Trophoblast cell (in vitro differentiated cells and primary cell): ENCODE measurements around the gene ZNF512.

Source experiments
- DNase-seq, 2 donors: peaks; one replicate each; pipeline ENCODE4 v3.0.0-alpha.2; 2016
- H2AFZ ChIP-seq: 2 replicates; pipeline ENCODE4 v1.6.1; 2013; ENCODE audit warnings: low read length, moderate library complexity, mild to moderate bottlenecking; ENCODE audit not compliant: insufficient read depth, poor library complexity
- H2AK5ac ChIP-seq: 2 replicates; pipeline ENCODE4 v1.6.1; 2013; ENCODE audit warnings: mild to moderate bottlenecking, low read length
- H2BK120ac ChIP-seq: 2 replicates; pipeline ENCODE4 v1.6.1; 2013; ENCODE audit warnings: low read length, mild to moderate bottlenecking, moderate library complexity; ENCODE audit not compliant: insufficient read depth, poor library complexity
- H2BK12ac ChIP-seq: 2 replicates; pipeline ENCODE4 v1.6.1; 2013; ENCODE audit warnings: mild to moderate bottlenecking, low read length, moderate library complexity
- H2BK5ac ChIP-seq: 2 replicates; pipeline ENCODE4 v1.6.1; 2013; ENCODE audit warnings: low read length, low read depth, moderate library complexity, mild to moderate bottlenecking; ENCODE audit not compliant: poor library complexity
- H3K14ac ChIP-seq: 2 replicates; pipeline ENCODE4 v1.6.1; 2013; ENCODE audit warnings: mild to moderate bottlenecking, low read length
- H3K18ac ChIP-seq: 2 replicates; pipeline ENCODE4 v1.6.1; 2013; ENCODE audit warnings: mild to moderate bottlenecking, low read length
- H3K23ac ChIP-seq: 2 replicates; pipeline ENCODE4 v1.6.1; 2013; ENCODE audit warnings: low read length
- H3K27ac ChIP-seq: 2 replicates; pipeline ENCODE4 v1.5.1; 2013; ENCODE audit warnings: low read depth, mild to moderate bottlenecking, inconsistent platforms, low read length, moderate library complexity
- H3K27me3 ChIP-seq: 2 replicates; pipeline ENCODE4 v1.6.1; 2013; ENCODE audit warnings: inconsistent platforms, mild to moderate bottlenecking, low read length, moderate library complexity; ENCODE audit not compliant: insufficient read depth
- H3K36me3 ChIP-seq, 2 experiments: 1 replicate in 1 of 2; 2 replicates in 1 of 2; pipeline ENCODE4 v1.6.1; 2013; ENCODE audit warnings: low read length in 2 of 2, mild to moderate bottlenecking in 2 of 2, moderate library complexity in 1 of 2; ENCODE audit not compliant: insufficient read depth in 2 of 2, control insufficient read depth in 1 of 2
- H3K4ac ChIP-seq: 2 replicates; pipeline ENCODE4 v1.6.1; 2013; ENCODE audit warnings: low read depth, mild to moderate bottlenecking, low read length, moderate library complexity
- H3K4me1 ChIP-seq, 2 experiments: 1 replicate in 1 of 2; 2 replicates in 1 of 2; pipeline ENCODE4 v1.6.1; 2013; ENCODE audit warnings: low read length in 2 of 2, mild to moderate bottlenecking in 2 of 2, moderate library complexity in 1 of 2; ENCODE audit not compliant: insufficient read depth in 2 of 2, control insufficient read depth in 1 of 2
- H3K4me2 ChIP-seq: 2 replicates; pipeline ENCODE4 v1.6.1; 2013; ENCODE audit warnings: inconsistent platforms, mild to moderate bottlenecking, low read length, moderate library complexity
- H3K4me3 ChIP-seq: 2 replicates; pipeline ENCODE4 v1.5.1; 2013; ENCODE audit warnings: mild to moderate bottlenecking, low read depth, low read length, inconsistent platforms
- H3K79me1 ChIP-seq: one replicate; pipeline ENCODE4 v1.6.1; 2013; ENCODE audit warnings: low read length
- H3K79me2 ChIP-seq: 2 replicates; pipeline ENCODE4 v1.6.1; 2013; ENCODE audit warnings: low read length, mild to moderate bottlenecking; ENCODE audit not compliant: control insufficient read depth, insufficient read depth, poor library complexity
- H3K9ac ChIP-seq: 2 replicates; pipeline ENCODE4 v1.6.1; 2013; ENCODE audit warnings: mild to moderate bottlenecking, low read length
- H3K9me3 ChIP-seq: 2 replicates; pipeline ENCODE4 v1.6.1; 2013; ENCODE audit warnings: low read depth, mild to moderate bottlenecking, control low read depth, inconsistent platforms, low read length; ENCODE audit not compliant: insufficient read depth
- H4K12ac ChIP-seq: 2 replicates; pipeline ENCODE4 v1.6.1; 2013; ENCODE audit warnings: low read depth, mild to moderate bottlenecking, low read length, moderate library complexity
- H4K8ac ChIP-seq: 2 replicates; pipeline ENCODE4 v1.6.1; 2013; ENCODE audit warnings: low read depth, mild to moderate bottlenecking, low read length, moderate library complexity
- H4K91ac ChIP-seq: one replicate; pipeline ENCODE4 v1.6.1; 2013; ENCODE audit warnings: low read depth, mild to moderate bottlenecking, low read length, moderate library complexity
- WGBS: extraction: QIAGEN DNeasy Blood & Tissue Kit; methylation state at CpG from one replicate; pipeline ENCODE4 v1.1.7; 2013; ENCODE audit warnings: missing lambda C conversion rate; ENCODE audit not compliant: insufficient read length, insufficient coverage; ENCODE audit errors: extremely low coverage; 5-methylcytosine and 5-hydroxymethylcytosine counted together

The ZNF512 gene

GRCh38 chr2:27664154-27664574 is 81.3 kb downstream of the ZNF512 start:
- H3K4ac ChIP-seq, result peak overlapping the region; percentile 68

GRCh38 chr2:27664622-27665363 is 82.0 kb downstream of the ZNF512 start:
- peaks cover 9 to 14% of the 10 kb centered on the region in 2 experiments for H3K4me1 ChIP-seq
- WGBS, result no CpG with 5 or more reads among the region's 16 CpGs

More at GRCh38 chr2:27664154-27664574, 81.3 kb downstream of the ZNF512 start:
- H3K9ac ChIP-seq, result peak overlapping the region; percentile 64
- H3K9me3 ChIP-seq, result no peaks in the 10 kb centered on the region
- peak overlapping the region; percentile 95 for H3K4me2 ChIP-seq
- H3K4me3 ChIP-seq, result peak overlapping the region; percentile 87
- H3K36me3 ChIP-seq, result peaks cover 11 to 17% of the 10 kb centered on the region in 2 experiments
- peak overlapping the region; percentile 73 for H4K91ac ChIP-seq
- H4K8ac ChIP-seq, result peak overlapping the region; percentile 96
- no peak overlapping the region for H2BK12ac ChIP-seq
- H3K18ac ChIP-seq, result peak overlapping the region; percentile 54
- no peak overlapping the region for H3K23ac ChIP-seq
- H4K12ac ChIP-seq, result peak overlapping the region; percentile 50
- peak overlapping the region; percentile 98 for H2AFZ ChIP-seq
- no peak overlapping the region for H2BK120ac ChIP-seq
- DNase-seq, result peak in 1 of 2 donors; percentile 28
- no peak overlapping the region for H2BK5ac ChIP-seq
- H3K79me2 ChIP-seq, result peaks cover 12% of the 10 kb centered on the region
- peaks cover 9 to 14% of the 10 kb centered on the region in 2 experiments for H3K4me1 ChIP-seq
- no peaks in the 10 kb centered on the region for H3K27me3 ChIP-seq
- peaks cover 9% of the 10 kb centered on the region for H3K79me1 ChIP-seq
- H3K27ac ChIP-seq, result no peak overlapping the region
- H2AK5ac ChIP-seq, result peak overlapping the region; percentile 63
- H3K14ac ChIP-seq, result peak overlapping the region; percentile 71
- no CpG with 5 or more reads among the region's 28 CpGs for WGBS

GRCh38 chr2:27667446-27667845 is 84.6 kb downstream of the ZNF512 start:
- Histone ChIP-seq H3K9ac (no peak overlapping the region), H2AFZ (no peak overlapping the region), H3K27ac (no peak overlapping the region), H3K4me2 (no peak overlapping the region), H2AK5ac (no peak overlapping the region), H3K23ac (no peak overlapping the region), H3K79me2 (peaks cover 12% of the 10 kb centered on the region), H3K4me3 (no peak overlapping the region), H4K91ac (no peak overlapping the region), H3K36me3 (peaks cover 8 to 9% of the 10 kb centered on the region in 2 experiments), H4K8ac (no peak overlapping the region), H3K9me3 (no peaks in the 10 kb centered on the region), H4K12ac (no peak overlapping the region), H3K4ac (no peak overlapping the region), H3K79me1 (peaks cover 9% of the 10 kb centered on the region), H3K27me3 (no peaks in the 10 kb centered on the region), H2BK5ac (no peak overlapping the region), H2BK120ac (no peak overlapping the region), H3K18ac (no peak overlapping the region), H3K4me1 (peaks cover 9 to 12% of the 10 kb centered on the region in 2 experiments), H3K14ac (no peak overlapping the region), H2BK12ac (no peak overlapping the region)
- no peak for DNase-seq
- WGBS, result no CpG with 5 or more reads among the region's 1 CpG

More at GRCh38 chr2:27664622-27665363, 82.0 kb downstream of the ZNF512 start:
- Histone ChIP-seq H2AK5ac (peak overlapping the region; percentile 63), H4K91ac (no peak overlapping the region), H3K4me3 (peak overlapping the region; percentile 87), H3K36me3 (peaks cover 14 to 20% of the 10 kb centered on the region in 2 experiments), H2AFZ (no peak overlapping the region), H3K4ac (peak overlapping the region; percentile 88), H4K8ac (peak overlapping the region; percentile 96), H3K23ac (no peak overlapping the region), H3K4me2 (peak overlapping the region; percentile 95), H2BK5ac (no peak overlapping the region), H3K14ac (no peak overlapping the region), H2BK12ac (no peak overlapping the region), H3K79me2 (peaks cover 12% of the 10 kb centered on the region), H3K9me3 (no peaks in the 10 kb centered on the region), H3K27ac (no peak overlapping the region), H2BK120ac (no peak overlapping the region), H4K12ac (no peak overlapping the region), H3K9ac (peak overlapping the region; percentile 64), H3K27me3 (no peaks in the 10 kb centered on the region), H3K79me1 (peaks cover 9% of the 10 kb centered on the region), H3K18ac (peak overlapping the region; percentile 38)
- no peak for DNase-seq

GRCh38 chr2:27671235-27671634 is 88.4 kb downstream of the ZNF512 start:
- H3K14ac ChIP-seq, result no peak overlapping the region
- no peak overlapping the region for H2AK5ac ChIP-seq
- no peak overlapping the region for H3K4me3 ChIP-seq
- no peak overlapping the region for H3K23ac ChIP-seq
- H2AFZ ChIP-seq, result no peak overlapping the region
- no peak overlapping the region for H4K8ac ChIP-seq
- no peaks in the 10 kb centered on the region for H3K79me1 ChIP-seq
- DNase-seq, result no peak
- H3K27ac ChIP-seq, result no peak overlapping the region
- no peak overlapping the region for H2BK120ac ChIP-seq
- H3K4ac ChIP-seq, result no peak overlapping the region
- H3K4me2 ChIP-seq, result no peak overlapping the region
- no peak overlapping the region for H2BK5ac ChIP-seq
- no peaks in the 10 kb centered on the region for H3K9me3 ChIP-seq
- no peaks in the 10 kb centered on the region for H3K27me3 ChIP-seq
- H4K91ac ChIP-seq, result no peak overlapping the region
- peaks cover 9 to 13% of the 10 kb centered on the region in 2 experiments for H3K36me3 ChIP-seq
- H3K79me2 ChIP-seq, result no peaks in the 10 kb centered on the region
- no peaks in the 10 kb centered on the region for H3K4me1 ChIP-seq
- no peak overlapping the region for H3K9ac ChIP-seq
- no CpG with 5 or more reads among the region's 4 CpGs for WGBS
- H2BK12ac ChIP-seq, result no peak overlapping the region
- no peak overlapping the region for H4K12ac ChIP-seq
- H3K18ac ChIP-seq, result no peak overlapping the region
